Activated CD8-positive, alpha-beta T cell treated with anti-CD3 and anti-CD28 coated beads for 36 hours (primary cell): ENCODE measurements around the gene CHD6. TPM values are rescaled to one million over a fixed set of nuclear protein-coding genes. Genes with fewer than 3 reads are reported as not detected.

Experiments
- ATAC-seq: fragments of 200-7000 bp; cut with Tn5 transposase; one replicate; pipeline ENCODE4 v1.10.0; 2021; ENCODE audit warnings: mild to moderate bottlenecking, moderate library complexity
- CTCF ChIA-PET: fragments of 350-600 bp; sonication (Branson Sonifier 250); formaldehyde crosslinking; loops from one replicate; lab custom pipeline; 2021; ENCODE audit warnings: antibody characterized with exemption; lab: Charles Lee
- POLR2A ChIA-PET: fragments of 350-600 bp; sonication (Branson Sonifier 250); formaldehyde crosslinking; loops from one replicate; lab custom pipeline; 2021; ENCODE audit warnings: antibody characterized with exemption; lab: Charles Lee
- DNase-seq: peaks from one replicate; pipeline ENCODE4 v3.0.0-alpha.2; 2020
- H3K27ac Mint-ChIP-seq: one replicate; pipeline ENCODE4 v1.8.0; 2021; ENCODE audit warnings: mild to moderate bottlenecking, mixed read lengths
- H3K27me3 Mint-ChIP-seq: one replicate; pipeline ENCODE4 v1.8.0; 2021; ENCODE audit warnings: mixed read lengths
- H3K36me3 Mint-ChIP-seq: one replicate; pipeline ENCODE4 v1.8.0; 2021; ENCODE audit warnings: low read depth, mixed read lengths
- H3K4me1 Mint-ChIP-seq: one replicate; pipeline ENCODE4 v1.8.0; 2021; ENCODE audit warnings: low read depth, mixed read lengths
- H3K4me3 Mint-ChIP-seq: one replicate; pipeline ENCODE4 v1.8.0; 2021; ENCODE audit warnings: mild to moderate bottlenecking, moderate library complexity, mixed read lengths
- H3K9me3 Mint-ChIP-seq: one replicate; pipeline ENCODE4 v1.8.0; 2021; ENCODE audit warnings: mixed read lengths
- intact Hi-C: fragments of 100-400 bp; cut with micrococcal nuclease; formaldehyde crosslinking; loops from one replicate; pipeline ENCODE4 v1.10.0; 2022
- total RNA-seq, 2 experiments: library from RNA; stranded (reverse); gene quantifications; one replicate each; pipeline ENCODE4 v1.2.3, GENCODE V29; 2021
- TF ChIP-seq, protein P1 (sequence below): fragments of 200-600 bp; IDR thresholded peaks from one replicate; pipeline ENCODE4 v1.8.0; 2022; ENCODE audit warnings: antibody characterized with exemption, mild to moderate bottlenecking

CHD6 gene
- total RNA-seq, 2 experiments from 2014 or later: 25.4 to 28.2 TPM

DNA sequence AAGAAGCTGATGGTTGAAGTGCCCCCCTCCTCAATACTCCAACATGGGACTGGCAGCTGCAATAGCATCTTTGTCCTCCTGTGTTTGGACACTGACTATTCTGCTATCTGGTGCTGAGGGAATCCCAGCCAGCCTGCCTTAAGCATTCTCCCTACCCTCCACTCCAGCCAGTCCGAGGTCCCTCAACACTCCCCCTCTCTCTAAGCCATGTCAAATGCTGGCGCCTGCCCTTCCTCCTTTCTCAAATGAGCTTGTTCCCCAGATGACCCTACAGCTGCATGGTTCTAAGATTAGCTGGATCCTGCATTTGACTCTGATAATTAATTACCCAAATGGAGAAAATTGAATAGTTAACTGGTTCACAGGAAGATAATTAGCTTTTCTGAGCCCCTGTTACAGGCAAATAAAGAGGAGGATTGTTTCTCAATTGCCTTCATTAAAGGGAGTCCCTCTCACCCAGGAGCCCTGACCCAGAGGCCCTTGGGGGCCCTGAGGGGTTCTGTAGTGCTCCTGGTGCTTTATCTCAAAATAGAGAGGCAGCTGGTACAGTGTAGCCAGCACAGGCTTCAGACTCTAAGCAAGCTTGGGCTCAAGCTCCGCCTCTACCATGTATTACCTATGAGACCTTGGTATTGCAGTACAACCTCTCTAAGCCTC is 37.9 kb upstream of the CHD6 start:
- ATAC-seq: no peak
- DNase-seq: no peak
- H3K4me1 Mint-ChIP-seq: no peaks in the 10 kb centered on the region
- ChIA-PET POLR2A (interaction anchor here (1.1 kb wide), 1 partner anchor 37 kb away, joined by 3 read pairs; no protein-coding TSS in a partner anchor), CTCF (interaction anchor here (1.3 kb wide), 1 partner anchor 42 kb away, joined by 3 read pairs; no protein-coding TSS in a partner anchor)
- intact Hi-C loops: loop anchor here (10.0 kb wide), 1 partner anchor 49 kb away; no protein-coding TSS in a partner anchor
- TF ChIP-seq, protein P1, sequence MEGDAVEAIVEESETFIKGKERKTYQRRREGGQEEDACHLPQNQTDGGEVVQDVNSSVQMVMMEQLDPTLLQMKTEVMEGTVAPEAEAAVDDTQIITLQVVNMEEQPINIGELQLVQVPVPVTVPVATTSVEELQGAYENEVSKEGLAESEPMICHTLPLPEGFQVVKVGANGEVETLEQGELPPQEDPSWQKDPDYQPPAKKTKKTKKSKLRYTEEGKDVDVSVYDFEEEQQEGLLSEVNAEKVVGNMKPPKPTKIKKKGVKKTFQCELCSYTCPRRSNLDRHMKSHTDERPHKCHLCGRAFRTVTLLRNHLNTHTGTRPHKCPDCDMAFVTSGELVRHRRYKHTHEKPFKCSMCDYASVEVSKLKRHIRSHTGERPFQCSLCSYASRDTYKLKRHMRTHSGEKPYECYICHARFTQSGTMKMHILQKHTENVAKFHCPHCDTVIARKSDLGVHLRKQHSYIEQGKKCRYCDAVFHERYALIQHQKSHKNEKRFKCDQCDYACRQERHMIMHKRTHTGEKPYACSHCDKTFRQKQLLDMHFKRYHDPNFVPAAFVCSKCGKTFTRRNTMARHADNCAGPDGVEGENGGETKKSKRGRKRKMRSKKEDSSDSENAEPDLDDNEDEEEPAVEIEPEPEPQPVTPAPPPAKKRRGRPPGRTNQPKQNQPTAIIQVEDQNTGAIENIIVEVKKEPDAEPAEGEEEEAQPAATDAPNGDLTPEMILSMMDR: no peak
- no peak overlapping the region for H3K27ac Mint-ChIP-seq
- H3K9me3 Mint-ChIP-seq: no peaks in the 10 kb centered on the region
- H3K4me3 Mint-ChIP-seq: no peak overlapping the region
- H3K36me3 Mint-ChIP-seq: no peaks in the 10 kb centered on the region
- H3K27me3 Mint-ChIP-seq: peaks cover 19% of the 10 kb centered on the region

DNA sequence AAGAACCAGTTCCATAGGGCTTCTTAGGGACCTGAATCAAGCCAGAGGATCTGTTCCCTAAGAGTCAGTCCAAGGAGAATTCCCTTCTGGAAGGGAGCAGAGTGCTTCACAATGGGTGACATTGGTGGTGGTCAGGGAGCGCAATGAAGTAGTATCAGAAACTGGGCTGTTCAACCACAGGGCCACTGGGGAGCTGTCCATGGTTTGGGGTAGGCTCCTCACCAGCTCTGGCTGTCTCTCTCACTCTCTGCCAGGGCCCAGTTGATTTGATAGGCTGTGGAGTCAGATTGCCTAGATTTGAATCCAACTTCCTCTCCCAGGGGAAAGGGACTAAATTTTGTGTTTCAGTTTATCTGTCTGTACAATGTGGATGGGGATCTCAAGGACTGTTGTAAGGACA is 36.7 kb upstream of the CHD6 start:
- POLR2A ChIA-PET: no interaction called here
- TF ChIP-seq, protein P1: no peak
- no peaks in the 10 kb centered on the region for H3K36me3 Mint-ChIP-seq
- no peaks in the 10 kb centered on the region for H3K9me3 Mint-ChIP-seq
- CTCF ChIA-PET: no interaction called here
- no peaks in the 10 kb centered on the region for H3K4me1 Mint-ChIP-seq
- no peak for ATAC-seq
- intact Hi-C loops: loop anchor here (10.0 kb wide), 1 partner anchor 50 kb away; no protein-coding TSS in a partner anchor
- DNase-seq: no peak
- H3K4me3 Mint-ChIP-seq: no peak overlapping the region
- H3K27ac Mint-ChIP-seq: no peak overlapping the region
- peaks cover 10% of the 10 kb centered on the region for H3K27me3 Mint-ChIP-seq

DNA sequence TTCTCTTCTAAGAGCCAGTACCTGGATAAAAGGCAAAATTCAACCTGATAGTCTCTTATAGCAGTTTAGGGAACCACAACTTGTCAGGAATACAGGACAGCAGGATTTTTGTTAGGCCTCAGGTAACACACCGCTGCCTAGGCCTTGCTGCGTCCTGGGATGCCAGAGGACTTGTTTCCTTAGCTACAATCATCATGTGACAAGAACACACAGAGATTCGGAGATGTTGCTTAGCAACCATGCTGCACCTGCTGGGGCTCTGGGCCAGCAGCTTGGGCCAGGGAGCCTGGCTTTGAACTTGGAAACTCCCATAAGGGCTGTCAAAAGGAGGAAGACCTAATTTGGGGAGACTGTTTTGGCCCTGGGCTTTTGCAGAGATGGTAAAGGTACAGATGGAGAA is 36.1 kb upstream of the CHD6 start:
- H3K36me3 Mint-ChIP-seq: no peaks in the 10 kb centered on the region
- ATAC-seq: no peak
- peaks cover 10% of the 10 kb centered on the region for H3K27me3 Mint-ChIP-seq
- ChIA-PET CTCF (no interaction called here), POLR2A (no interaction called here)
- intact Hi-C loops: loop anchor here (10.0 kb wide), 1 partner anchor 51 kb away; no protein-coding TSS in a partner anchor
- H3K4me1 Mint-ChIP-seq: no peaks in the 10 kb centered on the region
- TF ChIP-seq, protein P1: no peak
- no peak for DNase-seq
- no peaks in the 10 kb centered on the region for H3K9me3 Mint-ChIP-seq
- H3K27ac Mint-ChIP-seq: no peak overlapping the region
- no peak overlapping the region for H3K4me3 Mint-ChIP-seq

DNA sequence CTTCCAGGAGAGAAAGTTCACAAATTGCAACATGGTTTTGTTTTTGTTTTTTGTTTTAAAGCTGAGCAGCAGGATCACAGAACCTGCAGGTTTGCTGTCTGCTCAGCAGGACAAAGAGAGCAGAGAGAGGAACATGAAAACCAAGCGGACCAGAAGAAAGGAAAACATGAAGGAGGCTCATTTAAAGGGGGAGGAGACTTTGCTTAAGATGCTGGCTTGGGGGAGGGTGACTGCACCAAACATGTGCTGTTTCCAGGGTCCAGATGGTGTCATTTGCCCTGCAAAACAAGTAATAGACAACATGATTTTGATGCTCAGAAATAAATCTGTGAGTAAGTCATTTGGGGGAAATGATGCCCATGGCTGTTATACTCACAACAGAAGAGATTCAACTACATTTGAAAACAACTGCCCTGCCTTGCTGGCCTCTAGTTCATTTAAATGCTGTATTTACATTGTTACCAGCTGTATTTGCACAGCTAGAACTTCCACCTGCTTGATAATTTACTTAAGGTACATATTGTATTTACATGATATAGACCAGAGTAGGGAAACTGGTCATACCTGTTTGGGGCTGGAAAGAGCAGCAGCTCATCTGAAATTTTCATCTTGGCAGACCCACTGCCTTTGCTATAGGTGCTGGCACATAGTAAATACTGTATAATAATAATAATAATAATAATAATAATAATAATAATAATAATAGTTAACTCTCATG is 32.2 kb upstream of the CHD6 start:
- TF ChIP-seq, protein P1: no peak
- Mint-ChIP-seq H3K27me3 (peaks cover 5% of the 10 kb centered on the region), H3K4me1 (no peaks in the 10 kb centered on the region), H3K36me3 (no peaks in the 10 kb centered on the region), H3K9me3 (no peaks in the 10 kb centered on the region), H3K4me3 (no peak overlapping the region), H3K27ac (no peak overlapping the region)
- ChIA-PET CTCF (interaction anchor here (1.5 to 1.9 kb wide), 2 partner anchors 8 to 48 kb away, joined by 4 to 5 read pairs; no protein-coding TSS in a partner anchor), POLR2A (no interaction called here)
- ATAC-seq: no peak
- intact Hi-C loops: loop anchor here (10.0 kb wide), 1 partner anchor 54 kb away; no protein-coding TSS in a partner anchor
- DNase-seq: no peak

DNA sequence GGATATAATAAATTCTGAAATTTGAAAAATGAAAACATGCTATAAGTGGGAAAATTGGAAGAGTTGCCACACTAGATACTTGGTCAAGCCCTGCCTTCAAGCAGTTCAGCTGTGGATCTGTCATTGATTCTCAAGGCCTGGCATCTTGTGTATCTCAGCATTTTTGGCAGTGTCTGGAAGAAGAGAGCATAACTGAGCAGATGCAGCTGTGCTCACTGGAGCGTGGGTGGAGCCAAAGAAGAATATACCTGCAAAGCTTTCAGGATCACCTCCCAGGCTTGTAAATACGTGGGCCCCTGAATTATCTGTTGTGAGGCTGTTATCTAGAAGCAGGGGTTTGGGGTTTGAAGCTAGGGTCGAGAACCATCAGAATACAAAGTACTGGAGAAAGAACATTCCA is 31.3 kb upstream of the CHD6 start:
- ChIA-PET CTCF (interaction anchor here (1.5 to 1.9 kb wide), 2 partner anchors 9 to 49 kb away, joined by 4 to 5 read pairs; no protein-coding TSS in a partner anchor), POLR2A (no interaction called here)
- ATAC-seq (no peak), DNase-seq (no peak)
- Mint-ChIP-seq H3K9me3 (no peaks in the 10 kb centered on the region), H3K36me3 (no peaks in the 10 kb centered on the region), H3K4me1 (no peaks in the 10 kb centered on the region), H3K27me3 (peaks cover 10% of the 10 kb centered on the region), H3K4me3 (no peak overlapping the region), H3K27ac (no peak overlapping the region)
- TF ChIP-seq, protein P1: no peak
- intact Hi-C loops: no loop called here
